Spinal cord (tissue), 10 donors: Measurements from ENCODE around the gene TMEM41B. TPM values are rescaled to one million over a fixed set of nuclear protein-coding genes. Genes with fewer than 3 reads are reported as not detected.
A peak's percentile ranks its signal among the peaks of the same experiment; 100 is the strongest.

Experiments
- DNase-seq, 6 donors: peaks; one replicate each; pipeline versions ENCODE4 v3.0.0 to v3.0.0-alpha.2; 2013 to 2015; ENCODE audit warnings: low spot score in 6 of 6, low read depth in 4 of 6
- H3K27ac ChIP-seq: one replicate; pipeline ENCODE4 v1.5.1; 2013; ENCODE audit warnings: low read depth, low read length, control low read depth
- H3K27me3 ChIP-seq: one replicate; pipeline ENCODE4 v1.6.1; 2013; ENCODE audit warnings: low read length; ENCODE audit not compliant: control insufficient read depth, insufficient read depth
- H3K36me3 ChIP-seq: one replicate; pipeline ENCODE4 v1.6.1; 2013; ENCODE audit warnings: low read length; ENCODE audit not compliant: control insufficient read depth, insufficient read depth
- H3K4me1 ChIP-seq: one replicate; pipeline ENCODE4 v1.6.1; 2013; ENCODE audit warnings: low read length; ENCODE audit not compliant: control insufficient read depth, insufficient read depth
- H3K4me3 ChIP-seq: one replicate; pipeline ENCODE4 v1.5.1; 2013; ENCODE audit warnings: low read depth, low read length, control low read depth
- H3K9me3 ChIP-seq: one replicate; pipeline ENCODE4 v1.6.1; 2013; ENCODE audit warnings: low read length; ENCODE audit not compliant: control insufficient read depth, insufficient read depth
- WGBS: methylation state at CpG from one replicate; pipeline ENCODE4 v1.1.5; 2013; ENCODE audit warnings: missing lambda C conversion rate; ENCODE audit not compliant: insufficient coverage; 5-methylcytosine and 5-hydroxymethylcytosine counted together
- polyA plus RNA-seq, 2 donors: library from polyadenylated mRNA; unstranded; fragments of 120-200 nt; gene quantifications; one replicate each; pipeline ENCODE4 v1.2.1, GENCODE V29; 2013; ENCODE audit not compliant: insufficient read length in 2 of 2
- total RNA-seq, 2 donors: library from RNA; depleted of rRNA in 1 of 2; stranded (reverse); fragments of 120-200 nt in 1 of 2; fragments of >200 nt in 1 of 2; gene quantifications; one replicate each; pipeline versions ENCODE4 v1.2.3 to v1.2.4, GENCODE V29; 2013 to 2014
- donor health status: healthy.

Gene TMEM41B
- total and polyA plus RNA-seq, 4 donors: 35.7 to 76.8 (median 37.4) TPM

GRCh38 chr11:9276571-9276970 is 37.8 kb downstream of the TMEM41B start:
- peaks cover 16% of the 10 kb centered on the region for H3K36me3 ChIP-seq
- no peak for DNase-seq
- no peaks in the 10 kb centered on the region for H3K9me3 ChIP-seq
- H3K27me3 ChIP-seq: no peaks in the 10 kb centered on the region
- 91% methylated on average over 3 of the region's 3 CpGs for WGBS
- no peak overlapping the region for H3K4me3 ChIP-seq
- H3K27ac ChIP-seq: no peak overlapping the region
- peaks cover 7% of the 10 kb centered on the region for H3K4me1 ChIP-seq

DNA sequence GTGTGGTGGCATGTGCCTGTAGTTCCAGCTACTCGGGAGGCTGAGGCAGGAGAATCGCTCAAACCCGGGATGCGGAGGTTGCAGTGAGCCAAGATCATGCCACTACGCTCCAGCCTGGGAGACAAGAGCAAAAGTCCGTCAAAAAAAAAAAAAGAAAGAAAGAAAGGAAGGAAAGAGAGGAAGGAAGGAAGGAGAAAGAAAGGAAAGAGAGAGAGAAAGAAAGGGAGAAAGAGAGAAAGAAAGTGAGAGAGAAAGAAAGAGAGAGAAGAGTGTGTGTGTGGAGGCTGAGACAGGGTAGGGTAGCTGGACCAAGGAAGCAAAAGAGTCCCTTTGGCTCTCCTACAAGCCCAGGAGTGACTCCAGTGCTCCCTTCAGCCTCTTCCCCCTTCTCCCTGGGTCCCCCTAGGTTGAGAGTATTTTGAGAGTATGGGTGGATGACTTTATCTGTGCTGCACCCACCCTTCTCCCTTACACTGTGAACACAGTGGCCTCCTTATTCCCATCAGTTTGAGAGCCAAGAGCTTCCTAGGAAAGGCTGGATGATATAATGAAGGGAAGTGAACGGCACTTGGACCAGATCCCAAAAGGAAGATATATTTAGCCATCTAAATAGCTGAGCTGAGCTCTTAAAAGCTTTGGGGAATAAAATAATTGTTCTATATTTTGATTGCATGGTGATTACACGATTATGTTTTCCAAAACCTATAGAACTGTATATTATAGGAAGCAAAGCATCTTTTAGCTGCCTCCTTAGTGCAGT is 39.7 kb downstream of the TMEM41B start:
- H3K27me3 ChIP-seq: no peaks in the 10 kb centered on the region
- no peaks in the 10 kb centered on the region for H3K9me3 ChIP-seq
- peak in 2 of 6 donors; percentile 56 to 70 for DNase-seq
- 96% methylated on average over 6 of the region's 8 CpGs for WGBS
- H3K4me1 ChIP-seq: peaks cover 7% of the 10 kb centered on the region
- H3K36me3 ChIP-seq: peaks cover 8% of the 10 kb centered on the region
- no peak overlapping the region for H3K4me3 ChIP-seq
- no peak overlapping the region for H3K27ac ChIP-seq

- no peak overlapping the region for H3K27ac ChIP-seq
- WGBS: 89% methylated on average over 5 of the region's 15 CpGs
- H3K36me3 ChIP-seq: peaks cover 2% of the 10 kb centered on the region
- H3K4me1 ChIP-seq: peaks cover 7% of the 10 kb centered on the region
- no peak for DNase-seq
- no peaks in the 10 kb centered on the region for H3K27me3 ChIP-seq
- H3K4me3 ChIP-seq: no peak overlapping the region
- H3K9me3 ChIP-seq: no peaks in the 10 kb centered on the region
These were observed 40.7 kb downstream of the TMEM41B start for GRCh38 chr11:9273376-9274336.

- no peak overlapping the region for H3K27ac ChIP-seq
- WGBS: 100% methylated on average over 1 of the region's 2 CpGs
- no peak for DNase-seq
- H3K4me3 ChIP-seq: no peak overlapping the region
- peaks cover 11% of the 10 kb centered on the region for H3K4me1 ChIP-seq
- no peaks in the 10 kb centered on the region for H3K9me3 ChIP-seq
- no peaks in the 10 kb centered on the region for H3K27me3 ChIP-seq
- no peaks in the 10 kb centered on the region for H3K36me3 ChIP-seq
These were observed 44.8 kb downstream of the TMEM41B start for GRCh38 chr11:9269492-9270013.

GRCh38 chr11:9267680-9268079 is 46.7 kb downstream of the TMEM41B start:
- DNase-seq: no peak
- Histone ChIP-seq H3K36me3 (no peaks in the 10 kb centered on the region), H3K4me1 (peaks cover 20% of the 10 kb centered on the region), H3K9me3 (no peaks in the 10 kb centered on the region), H3K4me3 (no peak overlapping the region), H3K27me3 (no peaks in the 10 kb centered on the region), H3K27ac (no peak overlapping the region)
- 80% methylated on average over 1 of the region's 4 CpGs for WGBS

DNA sequence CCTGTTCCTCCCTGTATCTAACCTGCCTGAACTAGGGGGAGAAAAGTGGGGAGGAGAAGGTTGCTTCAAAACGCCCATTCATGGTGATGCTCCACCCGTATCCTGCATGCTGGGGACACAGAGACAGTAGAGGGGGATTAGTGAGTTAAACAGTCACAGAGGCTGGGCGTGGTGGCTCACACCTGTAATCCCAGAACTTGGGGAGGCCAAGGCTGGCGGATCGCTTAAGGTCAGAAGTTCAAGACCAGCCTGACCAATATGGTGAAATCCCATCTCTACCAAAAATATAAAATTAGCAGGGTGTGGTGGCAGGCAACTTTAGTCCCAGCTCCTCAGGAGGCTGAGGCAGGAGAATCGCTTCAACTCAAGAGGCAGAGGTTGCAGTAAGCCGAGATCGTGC is 47.5 kb downstream of the TMEM41B start:
- no peak overlapping the region for H3K27ac ChIP-seq
- H3K4me3 ChIP-seq: no peak overlapping the region
- no peaks in the 10 kb centered on the region for H3K27me3 ChIP-seq
- no peaks in the 10 kb centered on the region for H3K9me3 ChIP-seq
- H3K4me1 ChIP-seq: peaks cover 21% of the 10 kb centered on the region
- 98% methylated on average over 5 of the region's 8 CpGs for WGBS
- no peak for DNase-seq
- H3K36me3 ChIP-seq: no peaks in the 10 kb centered on the region

- WGBS: 91% methylated on average over 10 of the region's 13 CpGs
- Histone ChIP-seq H3K36me3 (no peaks in the 10 kb centered on the region), H3K9me3 (no peaks in the 10 kb centered on the region), H3K4me1 (peaks cover 25% of the 10 kb centered on the region), H3K27me3 (no peaks in the 10 kb centered on the region), H3K4me3 (no peak overlapping the region), H3K27ac (peak overlapping the region; percentile 88)
- DNase-seq: no peak
These were observed 48.2 kb downstream of the TMEM41B start for GRCh38 chr11:9266132-9266736.

DNA sequence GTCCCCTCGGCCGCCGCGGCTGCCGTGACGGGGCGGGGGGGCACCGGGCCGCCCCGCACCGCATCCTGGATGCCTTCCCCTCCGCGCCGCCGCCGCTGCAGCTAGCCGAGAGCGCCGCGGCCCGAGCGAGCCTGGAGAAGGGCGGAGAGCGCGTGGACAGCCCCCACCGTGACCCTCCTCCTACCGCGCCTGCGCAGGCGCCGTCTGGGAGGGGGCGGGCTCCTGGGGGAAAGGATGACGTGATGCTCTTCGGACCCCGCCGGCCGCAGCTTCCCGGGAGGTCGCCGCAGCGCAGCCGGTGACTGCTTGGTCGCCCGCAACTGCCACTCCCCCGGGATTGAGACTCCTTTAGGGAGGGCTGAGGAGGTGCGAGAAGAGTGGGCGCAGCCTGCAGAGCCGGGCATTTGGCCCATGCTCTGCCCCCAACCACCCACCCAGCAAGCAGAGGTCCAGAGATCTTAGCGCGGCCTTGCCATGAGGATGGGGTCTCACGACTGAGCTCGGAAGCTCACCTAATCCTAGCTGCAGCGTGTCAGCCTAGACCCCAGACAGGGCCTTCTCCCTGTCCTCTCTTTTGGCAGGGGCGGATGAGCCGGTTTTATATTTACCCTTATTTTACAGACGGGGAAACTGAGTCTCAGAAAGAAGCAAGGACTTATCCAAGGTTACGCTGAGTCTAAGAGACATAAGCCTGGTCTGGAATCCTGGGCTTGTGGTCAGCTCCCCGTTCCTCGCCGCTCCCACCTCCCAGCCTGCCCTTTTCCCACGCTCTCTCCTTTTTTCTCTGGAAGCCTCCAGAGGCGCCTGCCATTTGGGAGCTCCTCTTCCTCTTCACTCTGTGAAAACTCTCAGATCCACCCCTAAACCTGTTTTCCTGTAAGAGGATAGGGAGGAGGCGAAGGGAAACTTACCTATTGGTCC is 48.9 kb downstream of the TMEM41B start, which contains the start of gene DENND5A:
TSS of gene DENND5A (minus strand) at position 140 of the 921 bp plus-strand sequence. CDS start 281 bp downstream, outside the sequence.
- WGBS: 3% methylated on average over 60 of the region's 63 CpGs
- Histone ChIP-seq H3K9me3 (no peaks in the 10 kb centered on the region), H3K27ac (peak within 1 kb of the TSS; percentile 91), H3K4me1 (peaks cover 25% of the 10 kb centered on the region), H3K36me3 (no peaks in the 10 kb centered on the region), H3K4me3 (peak within 1 kb of the TSS; percentile 69), H3K27me3 (no peaks in the 10 kb centered on the region)
- DNase-seq: peak; percentile 65 to 97 (median 86)
